Neuron (in vitro differentiated cells): ENCODE results near the gene DNPEP.

Experiments
- H2AFZ ChIP-seq: one replicate; pipeline ENCODE4 v1.6.1; 2013; ENCODE audit warnings: low read depth, mild to moderate bottlenecking, inconsistent platforms, low read length, moderate library complexity
- H3K27me3 ChIP-seq: one replicate; pipeline ENCODE4 v1.6.1; 2013; ENCODE audit warnings: low read length; ENCODE audit not compliant: insufficient read depth
- H3K36me3 ChIP-seq: one replicate; pipeline ENCODE4 v1.6.1; 2013; ENCODE audit warnings: low read length; ENCODE audit not compliant: insufficient read depth
- H3K4me1 ChIP-seq: one replicate; pipeline ENCODE4 v1.6.1; 2013; ENCODE audit warnings: low read length; ENCODE audit not compliant: insufficient read depth
- H3K4me3 ChIP-seq: 2 replicates; pipeline ENCODE4 v1.5.1; 2013; ENCODE audit warnings: mild to moderate bottlenecking, low read length, moderate library complexity
- H3K9me3 ChIP-seq: one replicate; pipeline ENCODE4 v1.6.1; 2013; ENCODE audit warnings: low read length

The DNPEP gene

DNA sequence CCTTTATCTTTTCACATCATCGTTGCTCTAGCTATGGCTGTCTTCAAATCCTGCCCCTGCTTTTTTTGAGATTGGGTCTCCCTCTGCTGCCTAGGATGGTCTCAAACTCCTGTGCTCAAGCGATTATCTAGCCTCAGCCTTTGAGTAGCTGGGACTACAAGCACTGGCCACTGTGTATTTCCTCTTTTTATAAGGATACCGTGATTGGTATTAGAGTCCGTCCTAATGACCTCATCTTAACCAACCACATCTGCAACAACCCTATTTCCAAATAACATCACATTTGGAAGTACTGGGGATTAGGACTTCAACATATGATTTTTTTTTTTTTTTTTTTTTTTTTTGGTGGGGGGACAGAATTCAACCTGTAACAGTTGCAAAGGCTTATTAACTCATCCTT, 64.3 kb downstream of the DNPEP start:
- Histone ChIP-seq H3K27me3 (peaks cover 23% of the 10 kb centered on the region), H3K9me3 (no peaks in the 10 kb centered on the region)

More for the DNA sequence above, 64.3 kb downstream of the DNPEP start:
- Histone ChIP-seq H3K36me3 (no peaks in the 10 kb centered on the region), H3K4me1 (no peaks in the 10 kb centered on the region), H3K4me3 (no peak overlapping the region), H2AFZ (no peak overlapping the region)
